H7 (cell line): Measurements from ENCODE around the gene GORASP1. TPM values are rescaled to one million over a fixed set of nuclear protein-coding genes. Genes with fewer than 3 reads are reported as not detected.

Experiments used
- DNase-seq: peaks from one replicate; pipeline ENCODE4 v3.0.0; 2012
- H3K27me3 ChIP-seq: 2 replicates; pipeline ENCODE4 v1.6.0; 2011; ENCODE audit warnings: mild to moderate bottlenecking, low read length; ENCODE audit not compliant: control insufficient read depth, insufficient read depth
- H3K36me3 ChIP-seq: replicated peaks from 2 replicates; pipeline ENCODE4 v1.5.1; 2011; ENCODE audit warnings: low read length; ENCODE audit not compliant: control insufficient read depth, insufficient read depth
- H3K4me3 ChIP-seq: 2 replicates; pipeline ENCODE4 v1.5.1; 2011; ENCODE audit warnings: low read depth, mild to moderate bottlenecking, control low read depth, low read length, moderate library complexity; ENCODE audit not compliant: insufficient read depth
- total RNA-seq: library from RNA; depleted of rRNA; stranded (reverse); fragments of >200 nt; shearing (Covaris generic); gene quantifications from 2 replicates; pipeline ENCODE4 v1.2.3, GENCODE V29; 2014

The GORASP1 gene
- total RNA-seq, 1 experiment from 2014 or later, result 45.6 TPM

GRCh38 chr3:39122813-39123212 lies 15.4 kb upstream of the GORASP1 start:
- DNase-seq, result no peak
- Histone ChIP-seq H3K4me3 (no peak overlapping the region), H3K27me3 (no peaks in the 10 kb centered on the region), H3K36me3 (no peaks in the 10 kb centered on the region)

- no peaks in the 10 kb centered on the region for H3K36me3 ChIP-seq
- H3K4me3 ChIP-seq, result no peak overlapping the region
- no peak for DNase-seq
- no peaks in the 10 kb centered on the region for H3K27me3 ChIP-seq
Measured at GRCh38 chr3:39121621-39122020, 14.2 kb upstream of the GORASP1 start.

- Histone ChIP-seq H3K27me3 (no peaks in the 10 kb centered on the region), H3K4me3 (no peak overlapping the region), H3K36me3 (no peaks in the 10 kb centered on the region)
- no peak for DNase-seq
Measured at GRCh38 chr3:39118931-39119660, 11.7 kb upstream of the GORASP1 start.

- Histone ChIP-seq H3K4me3 (no peak overlapping the region), H3K36me3 (no peaks in the 10 kb centered on the region), H3K27me3 (no peaks in the 10 kb centered on the region)
- DNase-seq, result no peak
Measured at GRCh38 chr3:39118079-39118478, 10.7 kb upstream of the GORASP1 start.

GRCh38 chr3:39115870-39116269 lies 8.4 kb upstream of the GORASP1 start:
- Histone ChIP-seq H3K36me3 (no peaks in the 10 kb centered on the region), H3K27me3 (no peaks in the 10 kb centered on the region), H3K4me3 (no peak overlapping the region)
- no peak for DNase-seq

- DNase-seq, result no peak
- Histone ChIP-seq H3K36me3 (no peaks in the 10 kb centered on the region), H3K4me3 (no peak overlapping the region), H3K27me3 (no peaks in the 10 kb centered on the region)
Measured at GRCh38 chr3:39114456-39114855, 7.0 kb upstream of the GORASP1 start.

- no peak overlapping the region for H3K4me3 ChIP-seq
- no peaks in the 10 kb centered on the region for H3K36me3 ChIP-seq
- no peak for DNase-seq
- H3K27me3 ChIP-seq, result 0 out of 2 replicates have a peak, but pooled peaks cover 2% of the 10 kb centered on the region
Measured at GRCh38 chr3:39113291-39113690, 5.9 kb upstream of the GORASP1 start.

GRCh38 chr3:39112535-39112934 lies 5.1 kb upstream of the GORASP1 start:
- no peaks in the 10 kb centered on the region for H3K36me3 ChIP-seq
- DNase-seq, result no peak
- no peak overlapping the region for H3K4me3 ChIP-seq
- 0 out of 2 replicates have a peak, but pooled peaks cover 2% of the 10 kb centered on the region for H3K27me3 ChIP-seq

- Histone ChIP-seq H3K36me3 (no peaks in the 10 kb centered on the region), H3K4me3 (no peak overlapping the region), H3K27me3 (0 out of 2 replicates have a peak, but pooled peaks cover 2% of the 10 kb centered on the region)
- no peak for DNase-seq
Measured at GRCh38 chr3:39112113-39112512, 4.7 kb upstream of the GORASP1 start.

- Histone ChIP-seq H3K27me3 (peaks cover 2% of the 10 kb centered on the region; the same call in 1 of the 2 replicates), H3K4me3 (no peak overlapping the region), H3K36me3 (no peaks in the 10 kb centered on the region)
- no peak for DNase-seq
Measured at GRCh38 chr3:39110041-39110639, 2.7 kb upstream of the GORASP1 start.

- Histone ChIP-seq H3K4me3 (no peak overlapping the region), H3K36me3 (no peaks in the 10 kb centered on the region), H3K27me3 (peaks cover 2% of the 10 kb centered on the region; the same call in 1 of the 2 replicates)
- no peak for DNase-seq
Measured at GRCh38 chr3:39109086-39109485, 1.7 kb upstream of the GORASP1 start.

- no peak for DNase-seq
- H3K36me3 ChIP-seq, result no peaks in the 10 kb centered on the region
Measured at GRCh38 chr3:39108200-39108710, 828 bp upstream of the GORASP1 start.

GRCh38 chr3:39106851-39107387 lies 508 bp downstream of the GORASP1 start:
- DNase-seq, result peak; percentile 90
- Histone ChIP-seq H3K4me3 (peak overlapping the region; percentile 91), H3K27me3 (peaks cover 2% of the 10 kb centered on the region; the same call in 1 of the 2 replicates), H3K36me3 (no peaks in the 10 kb centered on the region)

More at GRCh38 chr3:39108200-39108710, 828 bp upstream of the GORASP1 start:
- Histone ChIP-seq H3K4me3 (peak overlapping the region; percentile 91), H3K27me3 (peaks cover 2% of the 10 kb centered on the region; the same call in 1 of the 2 replicates)

- H3K27me3 ChIP-seq, result peaks cover 2% of the 10 kb centered on the region; the same call in 1 of the 2 replicates
- DNase-seq, result peak; percentile 72
- H3K36me3 ChIP-seq, result no peaks in the 10 kb centered on the region
- H3K4me3 ChIP-seq, result peak overlapping the region; percentile 91
Measured at GRCh38 chr3:39106281-39106811, 1.1 kb downstream of the GORASP1 start.
